ENCODE results near the gene MRPL37.

Gene MRPL37

GRCh38 chr1:54180701-54181360, 19.1 kb upstream of the MRPL37 start:
- Histone ChIP-seq H3K79me2 (ENCODE audit: insufficient read depth, low read length) (no peaks in the 10 kb centered on the region), H3K9ac (ENCODE audit: low read depth, low read length) (no peak overlapping the region), H3K4me3 (ENCODE audit: low read depth in 1 of 2, low read length in 2 of 2) (no peak overlapping the region), H4K20me1 (ENCODE audit: insufficient read depth, low read length) (no peaks in the 10 kb centered on the region), H3K36me3 (ENCODE audit: insufficient read depth, low read length) (peaks cover 5% of the 10 kb centered on the region; the same call in 1 of the 2 replicates), H3K4me2 (ENCODE audit: insufficient read depth, low read length) (no peak overlapping the region), H3K27me3 (ENCODE audit: insufficient read depth, low read length, poor library complexity) (no peaks in the 10 kb centered on the region), H3K4me1 (ENCODE audit: insufficient read depth, low read length) (no peaks in the 10 kb centered on the region), H3K9me3 (ENCODE audit: insufficient read depth, low read length, severe bottlenecking) (no peaks in the 10 kb centered on the region), H2AFZ (ENCODE audit: low read depth, low read length) (no peak overlapping the region), H3K27ac (ENCODE audit: low read length) (no peak overlapping the region)
- no peak for DNase-seq
- no peak for ATAC-seq (ENCODE audit: insufficient read depth, low read depth)
- TF ChIP-seq EZH2 (IDR thresholded peaks at IDR 0.05; ENCODE audit: borderline replicate concordance, low read depth, low read length, severe bottlenecking) = no peak
- no peak for TF ChIP-seq CTCF (IDR thresholded peaks at IDR 0.05; ENCODE audit: borderline replicate concordance, extremely low read depth, low read length, poor library complexity, severe bottlenecking)

- no peak for DNase-seq
- H3K9ac ChIP-seq (ENCODE audit: low read depth, low read length) = no peak overlapping the region
- no peaks in the 10 kb centered on the region for H3K79me2 ChIP-seq (ENCODE audit: insufficient read depth, low read length)
Measured at GRCh38 chr1:54186056-54186455, 13.9 kb upstream of the MRPL37 start.

GRCh38 chr1:54188291-54188690, 11.7 kb upstream of the MRPL37 start:
- Histone ChIP-seq H3K79me2 (ENCODE audit: insufficient read depth, low read length) (no peaks in the 10 kb centered on the region), H3K27me3 (ENCODE audit: insufficient read depth, low read length, poor library complexity) (no peaks in the 10 kb centered on the region), H3K9ac (ENCODE audit: low read depth, low read length) (no peak overlapping the region), H3K4me2 (ENCODE audit: insufficient read depth, low read length) (no peak overlapping the region), H4K20me1 (ENCODE audit: insufficient read depth, low read length) (no peaks in the 10 kb centered on the region), H2AFZ (ENCODE audit: low read depth, low read length) (no peak overlapping the region), H3K4me1 (ENCODE audit: insufficient read depth, low read length) (no peaks in the 10 kb centered on the region), H3K36me3 (ENCODE audit: insufficient read depth, low read length) (peaks cover 41% of the 10 kb centered on the region), H3K4me3 (ENCODE audit: low read depth in 1 of 2, low read length in 2 of 2) (no peak overlapping the region), H3K9me3 (ENCODE audit: insufficient read depth, low read length, severe bottlenecking) (no peaks in the 10 kb centered on the region), H3K27ac (ENCODE audit: low read length) (no peak overlapping the region)
- no peak for TF ChIP-seq EZH2 (IDR thresholded peaks at IDR 0.05; ENCODE audit: borderline replicate concordance, low read depth, low read length, severe bottlenecking)
- TF ChIP-seq CTCF (IDR thresholded peaks at IDR 0.05; ENCODE audit: borderline replicate concordance, extremely low read depth, low read length, poor library complexity, severe bottlenecking) = no peak
- ATAC-seq (ENCODE audit: insufficient read depth, low read depth) (no peak), DNase-seq (no peak)

More at GRCh38 chr1:54186056-54186455, 13.9 kb upstream of the MRPL37 start:
- H3K4me1 ChIP-seq (ENCODE audit: insufficient read depth, low read length) = no peaks in the 10 kb centered on the region
- no peaks in the 10 kb centered on the region for H3K9me3 ChIP-seq (ENCODE audit: insufficient read depth, low read length, severe bottlenecking)
- peaks cover 32% of the 10 kb centered on the region for H3K36me3 ChIP-seq (ENCODE audit: insufficient read depth, low read length)
- H3K27me3 ChIP-seq (ENCODE audit: insufficient read depth, low read length, poor library complexity) = no peaks in the 10 kb centered on the region
- no peak overlapping the region for H3K4me3 ChIP-seq (ENCODE audit: low read depth in 1 of 2, low read length in 2 of 2)
- no peak overlapping the region for H3K27ac ChIP-seq (ENCODE audit: low read length)
- H4K20me1 ChIP-seq (ENCODE audit: insufficient read depth, low read length) = no peaks in the 10 kb centered on the region
- H2AFZ ChIP-seq (ENCODE audit: low read depth, low read length) = no peak overlapping the region
- no peak for ATAC-seq (ENCODE audit: insufficient read depth, low read depth)
- TF ChIP-seq EZH2 (IDR thresholded peaks at IDR 0.05; ENCODE audit: borderline replicate concordance, low read depth, low read length, severe bottlenecking) = no peak
- TF ChIP-seq CTCF (IDR thresholded peaks at IDR 0.05; ENCODE audit: borderline replicate concordance, extremely low read depth, low read length, poor library complexity, severe bottlenecking) = no peak
- H3K4me2 ChIP-seq (ENCODE audit: insufficient read depth, low read length) = no peak overlapping the region
